Right lung (tissue), 5 donors: ENCODE data around the gene FCSK. TPM values are rescaled to one million over a fixed set of nuclear protein-coding genes. Genes with fewer than 3 reads are reported as not detected.
A peak's percentile ranks its signal among the peaks of the same experiment; 100 is the strongest.
"Not testable (repeated sequence)": the region's sequence is repeated elsewhere in the genome, so short reads cannot be mapped to it uniquely, and the experiment has no call there.

Experiments used
- DNase-seq, 2 donors: peaks; one replicate each; pipeline ENCODE4 v3.0.0-alpha.2; 2013
- polyA plus RNA-seq, 5 donors: library from polyadenylated mRNA; unstranded; fragments of 120-200 nt; gene quantifications; one replicate each; pipeline versions ENCODE4 v1.2.1 to v1.2.3, GENCODE V29; 2013; ENCODE audit warnings: inconsistent platforms in 1 of 5, low replicate concordance in 1 of 5; ENCODE audit not compliant: insufficient read length in 5 of 5, insufficient read depth in 1 of 5

FCSK gene
- polyA plus RNA-seq, 5 donors: 9.4 to 14.4 (median 13.4) TPM

DNA sequence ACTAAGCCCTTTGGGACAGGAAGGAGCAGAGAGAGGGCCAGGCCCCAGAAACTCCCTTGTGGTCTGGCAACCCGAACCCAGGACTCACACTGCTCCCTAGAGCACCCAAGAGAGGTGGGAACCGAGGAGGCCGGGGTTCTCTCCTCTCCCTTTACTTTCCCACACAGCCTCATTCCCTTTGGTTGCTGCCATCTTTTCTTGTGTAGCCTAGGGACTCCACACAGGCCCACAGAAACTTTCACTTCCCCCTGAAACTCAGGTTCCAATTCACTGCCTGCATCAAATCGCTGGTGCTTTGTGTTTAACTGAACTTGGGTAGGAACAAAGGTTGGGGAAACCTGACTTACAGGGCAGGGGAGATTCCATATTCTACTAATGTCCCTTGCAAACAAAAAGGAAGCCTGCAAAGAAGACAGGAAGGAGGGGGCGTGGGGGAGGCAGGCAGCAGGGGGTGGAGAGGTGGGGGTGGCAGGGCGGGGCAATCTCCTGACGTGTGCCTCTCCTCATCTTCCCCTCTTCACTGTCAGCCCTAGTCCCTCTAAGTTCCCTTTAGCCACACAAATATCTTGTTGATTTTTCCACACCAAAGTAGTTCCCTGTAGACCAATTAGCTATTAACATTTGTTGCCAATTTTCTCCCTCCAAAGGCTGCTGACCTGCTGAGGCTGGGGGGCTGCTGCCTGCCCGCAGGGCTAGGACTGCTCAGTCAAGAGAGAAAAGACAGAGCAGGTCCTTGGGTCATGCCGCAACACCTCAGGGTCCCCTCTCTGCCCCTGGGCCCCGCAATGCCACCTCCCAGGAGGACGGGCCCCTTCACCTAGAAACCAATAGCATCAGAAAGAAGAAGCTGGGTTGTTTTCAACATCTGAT lies 23.5 kb upstream of the FCSK start:
- DNase-seq: peak in 1 of 2 donors; percentile 21

DNA sequence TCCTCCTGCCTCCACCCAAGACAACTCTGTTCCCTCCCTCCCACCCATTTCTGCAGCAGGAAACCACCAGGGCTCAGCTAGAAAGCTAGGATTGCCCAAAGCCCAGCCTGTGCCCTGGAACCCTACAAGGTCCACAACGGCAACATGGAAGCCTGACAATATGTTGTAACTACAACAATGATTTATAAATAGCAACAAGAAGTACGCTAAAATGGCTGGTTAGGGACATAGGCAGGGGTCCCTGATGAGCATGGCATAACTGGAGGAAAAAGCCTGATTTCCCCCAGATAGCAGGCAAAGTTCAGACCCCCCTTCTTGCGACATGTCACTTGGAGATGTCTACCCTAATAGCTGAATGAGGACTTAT lies 22.1 kb upstream of the FCSK start:
- no peak for DNase-seq

DNA sequence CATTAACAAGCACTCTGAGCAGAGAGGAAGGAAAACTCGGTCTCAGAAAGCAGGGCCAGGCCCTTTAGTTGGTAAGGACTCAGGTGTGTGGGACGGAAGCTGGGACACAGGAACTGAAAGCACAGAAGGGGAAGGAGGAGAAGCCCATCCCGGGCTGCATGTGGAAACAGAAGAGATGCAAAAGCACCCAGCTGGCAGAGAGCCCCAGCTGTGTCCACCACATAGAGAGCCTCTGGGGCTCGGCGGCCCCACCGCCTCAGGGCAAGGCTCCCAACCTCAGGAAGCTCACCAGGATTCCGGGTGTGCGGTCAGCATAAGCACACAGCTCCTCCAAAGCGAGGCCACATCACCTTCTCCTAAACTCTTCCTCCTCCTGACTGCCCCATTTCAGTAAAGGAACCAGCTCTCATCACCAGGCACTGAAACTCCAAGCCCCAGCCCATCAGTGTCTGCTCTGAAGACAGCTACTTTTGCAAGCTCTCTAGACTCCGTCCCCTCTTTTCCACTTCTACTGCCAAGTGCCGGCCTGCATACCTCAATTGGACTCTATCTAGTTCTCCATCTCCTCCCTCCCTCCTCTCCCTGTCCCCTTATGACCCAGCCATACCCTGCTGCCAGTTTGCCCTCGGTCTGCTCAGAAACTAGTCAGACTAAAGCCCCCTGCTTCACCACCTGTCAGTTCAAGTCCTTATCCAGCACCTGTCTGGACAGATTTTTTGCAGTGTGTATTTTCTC lies 21.5 kb upstream of the FCSK start:
- DNase-seq: no peak

DNA sequence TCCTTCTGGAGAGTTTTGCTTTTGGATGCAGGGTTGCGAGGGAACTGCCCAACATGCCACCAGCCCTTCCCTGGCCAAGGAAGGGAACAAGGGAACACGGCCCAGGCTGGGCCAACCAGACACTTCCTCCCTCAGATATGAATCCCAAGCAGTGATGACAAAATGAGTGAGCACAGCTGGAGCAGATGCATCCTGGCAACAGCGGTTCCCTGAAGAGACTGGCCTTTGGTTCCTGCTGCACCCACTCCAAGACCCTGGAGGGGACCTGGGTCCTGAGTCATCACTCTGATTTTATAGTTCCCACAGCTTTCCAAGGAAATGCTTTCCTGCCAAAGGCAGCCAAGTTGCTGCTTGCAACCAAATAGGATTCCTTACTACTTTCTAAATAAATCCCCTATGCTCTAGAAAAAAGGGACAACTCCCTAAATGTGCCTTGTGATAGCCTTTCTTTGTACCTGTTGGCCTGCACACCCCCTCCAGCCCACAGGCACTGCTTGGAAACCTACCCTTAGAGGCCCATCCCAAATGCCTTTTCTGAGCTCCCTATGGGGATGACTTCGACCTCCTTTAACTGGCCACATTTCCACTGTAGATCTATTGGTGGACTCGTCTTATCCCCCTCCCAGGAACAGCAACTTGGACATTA lies 20.8 kb upstream of the FCSK start:
- peak in 1 of 2 donors; percentile 41 for DNase-seq

DNA sequence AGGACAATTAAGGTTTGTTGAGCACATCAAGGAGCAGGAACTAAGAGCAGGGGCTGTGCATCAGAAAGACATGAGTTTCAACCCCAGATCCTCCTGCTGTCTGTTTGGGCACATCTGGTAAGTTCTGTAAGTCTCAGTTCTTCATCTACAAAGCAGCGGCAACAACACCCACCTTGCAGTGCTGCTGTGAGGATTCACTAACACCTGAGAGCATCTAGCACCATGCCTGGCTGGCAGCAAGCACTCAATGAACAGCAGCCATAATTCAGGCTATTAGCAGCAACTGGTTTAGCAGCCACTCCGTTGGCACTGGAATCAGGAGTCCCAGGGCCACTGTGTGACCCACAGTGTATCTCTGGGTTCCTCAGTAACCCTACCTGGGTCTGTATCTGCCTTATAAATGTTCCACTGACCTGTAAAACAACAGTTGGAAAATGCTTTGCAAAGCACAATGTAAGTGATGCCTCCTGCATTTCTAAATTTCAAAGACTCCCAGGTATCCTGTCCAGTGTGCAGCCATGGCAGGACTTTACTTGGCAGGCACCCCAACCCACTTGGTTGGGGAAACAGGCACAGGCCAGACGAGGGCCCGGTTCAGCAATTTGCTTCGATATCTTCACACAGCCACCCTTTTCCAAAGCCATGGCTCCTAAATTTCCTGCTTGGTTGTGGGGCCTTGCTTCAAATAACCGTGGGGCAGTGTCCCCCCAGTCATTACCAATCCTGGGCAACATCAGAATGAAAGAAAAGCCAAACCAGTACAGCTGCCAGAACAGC lies 19.7 kb upstream of the FCSK start:
- DNase-seq: no peak

DNA sequence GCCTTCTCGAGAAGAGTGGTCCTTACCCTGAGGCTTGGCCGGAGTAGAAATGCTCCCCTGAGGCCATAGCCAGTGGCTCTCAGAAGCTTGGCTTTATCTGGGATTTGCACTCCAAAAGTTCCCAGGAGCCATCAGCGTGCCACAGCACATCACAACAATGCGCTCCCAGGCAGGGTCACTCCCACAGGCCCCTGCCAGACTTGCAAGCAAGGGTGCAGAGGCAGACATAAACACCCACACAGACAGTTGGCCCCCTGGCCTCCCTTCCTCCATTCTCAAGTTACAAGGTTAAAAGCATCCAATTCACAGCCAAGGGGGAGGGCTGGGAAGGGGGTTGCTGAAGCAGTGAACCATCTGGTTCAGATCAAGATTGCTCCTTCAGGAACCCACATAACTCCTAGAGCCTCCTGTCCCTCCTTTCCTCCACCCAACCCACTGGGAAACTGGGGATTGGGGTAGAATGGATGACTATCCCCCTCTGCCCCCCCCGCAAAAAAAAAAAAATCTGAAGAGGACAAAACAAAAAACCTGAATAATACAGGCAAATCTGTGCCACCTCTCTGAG lies 17.3 kb upstream of the FCSK start:
- DNase-seq: peak; percentile 64 to 66

DNA sequence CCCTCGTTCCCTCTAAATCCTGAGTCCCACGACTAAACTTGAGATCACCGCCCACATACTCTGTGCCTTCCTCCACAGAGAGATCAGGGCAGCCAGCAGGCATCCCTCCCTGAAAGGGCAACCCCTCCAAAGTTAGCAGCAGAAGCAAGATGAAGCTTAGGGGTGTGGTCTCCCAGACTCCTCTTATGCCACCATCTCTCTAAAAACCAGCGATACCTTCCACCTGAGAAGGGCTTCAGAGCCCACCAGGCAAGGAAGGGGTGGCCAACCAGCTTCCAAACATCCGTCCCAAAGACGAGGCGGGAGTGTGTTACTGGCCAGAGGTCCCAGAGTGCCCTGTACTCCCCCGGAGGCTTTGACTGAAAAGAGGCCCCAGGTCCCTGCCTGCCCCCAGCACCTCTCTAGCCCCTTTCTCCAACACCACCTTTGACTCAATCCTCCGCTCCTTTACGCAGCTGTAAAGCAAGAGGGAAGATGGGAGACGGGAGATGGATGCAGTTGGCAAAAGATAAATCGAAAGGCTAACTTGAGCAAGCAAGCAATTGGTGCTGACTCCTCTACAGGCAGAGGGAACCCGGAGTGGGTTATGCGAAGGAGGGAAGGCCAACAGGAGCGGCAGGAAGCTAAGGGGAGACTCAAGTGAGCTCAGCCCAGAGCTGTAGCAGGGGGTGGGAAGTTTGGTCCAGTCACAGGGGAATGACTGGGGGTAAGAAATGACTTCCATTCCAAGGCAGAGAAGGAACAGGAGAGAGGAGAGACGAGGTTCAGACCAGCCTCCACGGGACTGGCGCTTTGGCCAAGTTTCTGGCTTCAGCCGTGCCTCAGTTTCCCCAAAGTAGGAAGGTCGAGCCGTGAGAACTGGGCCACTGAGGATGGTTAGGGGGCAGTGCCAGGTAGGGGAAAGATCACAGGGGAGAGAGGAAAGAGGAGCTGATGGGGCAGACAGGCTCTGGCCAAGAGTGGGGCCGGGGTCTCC lies 16.5 kb upstream of the FCSK start:
- DNase-seq: peak in 1 of 2 donors; percentile 18

DNA sequence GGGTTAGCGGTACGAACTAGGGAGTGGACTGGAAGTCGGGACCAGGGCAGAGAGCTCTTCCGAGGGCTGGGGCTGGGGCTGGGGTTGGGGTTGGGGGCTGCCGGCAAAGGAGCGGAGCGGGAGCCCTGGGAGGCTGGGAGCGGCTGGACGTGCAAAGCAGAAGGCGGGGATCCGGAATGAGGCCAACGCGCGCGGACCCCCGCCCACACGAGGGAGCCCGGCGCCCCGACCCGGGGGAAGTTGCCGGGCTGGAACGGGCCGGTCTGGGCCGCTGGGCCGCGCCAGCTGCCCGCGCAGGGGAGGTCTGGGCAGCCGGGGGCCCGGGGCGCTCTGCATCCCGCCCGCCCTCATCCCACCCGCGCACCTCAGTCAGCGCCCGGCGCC lies 15.8 kb upstream of the FCSK start:
- DNase-seq: peak in 1 of 2 donors; percentile 32

DNA sequence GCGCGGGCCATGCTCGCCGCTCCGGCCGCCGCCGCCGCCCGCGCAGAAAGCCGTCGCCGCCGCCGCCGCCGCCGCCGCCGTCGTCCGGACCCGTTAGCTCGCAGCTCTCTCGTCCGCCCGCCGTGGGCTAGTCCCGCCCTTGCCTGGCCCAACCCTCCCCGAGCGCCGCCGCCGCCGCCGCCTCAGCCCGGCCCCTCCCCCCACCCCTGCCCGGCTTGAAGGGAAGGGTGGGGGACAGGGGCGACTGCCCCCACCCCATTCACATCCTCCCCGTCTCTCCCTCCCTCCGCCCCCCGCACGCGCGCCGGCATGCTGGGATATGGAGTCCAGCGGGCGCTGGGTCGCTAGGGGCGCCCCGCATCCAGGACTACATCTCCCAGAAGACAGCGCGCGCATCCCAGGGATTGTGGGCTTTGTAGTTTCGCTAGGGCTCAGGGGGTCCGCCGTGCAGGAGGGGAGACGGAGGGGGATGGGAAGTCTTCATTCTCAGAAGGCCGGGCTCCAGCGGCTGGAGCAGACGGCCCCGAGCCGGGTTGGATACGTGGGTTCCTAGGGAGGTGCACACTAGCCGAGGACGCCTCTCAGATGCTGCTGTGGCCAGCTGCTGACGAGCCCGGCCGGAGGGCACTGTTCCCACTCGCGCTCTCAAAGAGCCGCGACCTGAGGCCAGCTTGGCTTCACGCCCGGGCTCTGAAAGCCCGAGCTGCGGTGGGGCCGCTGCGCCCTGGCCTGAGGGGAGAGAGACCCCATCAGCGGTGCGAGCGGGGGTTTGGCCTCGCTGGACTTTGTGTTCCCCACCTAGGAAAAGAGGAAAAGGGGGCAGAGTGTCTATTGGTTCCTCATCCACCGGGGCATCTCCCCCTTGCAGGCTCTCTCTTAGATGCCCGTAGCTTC lies 15.2 kb upstream of the FCSK start, which contains the start of gene ST3GAL2:
ST3GAL2 (minus strand) TSS at position 132 of the 894 bp plus-strand sequence. CDS start 40,570 bp downstream, outside the sequence.
- peak; percentile 95 for DNase-seq

DNA sequence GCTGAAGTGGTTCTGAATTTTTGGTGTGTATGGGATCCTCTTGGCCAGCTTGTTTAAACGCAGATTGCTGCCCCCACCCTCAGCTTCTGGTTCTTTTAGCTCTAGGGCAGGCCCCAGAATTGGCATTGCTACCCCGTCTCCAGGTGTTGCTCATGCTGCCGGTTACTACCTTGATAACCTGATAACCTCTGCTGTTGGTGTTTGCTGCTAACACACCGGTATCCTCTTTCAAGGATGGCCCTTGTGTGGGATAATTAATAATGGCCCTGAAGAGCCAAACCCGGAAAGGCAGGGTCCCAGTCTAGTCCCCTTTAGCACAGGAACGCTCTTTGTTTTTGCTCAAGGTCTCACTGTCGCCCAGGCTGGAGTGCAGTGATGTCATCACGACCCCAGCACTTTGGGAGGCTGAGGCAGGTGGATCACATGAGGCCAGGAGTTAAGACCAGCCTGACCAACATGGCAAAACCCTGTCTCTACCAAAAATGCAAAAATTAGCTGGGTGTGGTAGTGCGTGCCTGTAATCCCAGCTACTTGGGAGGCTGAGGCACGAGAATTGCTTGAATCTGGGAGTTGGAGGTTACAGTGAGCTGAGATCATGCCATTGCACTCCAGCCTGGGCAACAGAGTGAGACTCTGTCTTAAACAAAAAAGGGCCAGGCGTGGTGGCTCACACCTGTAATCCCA lies 14.2 kb upstream of the FCSK start:
- DNase-seq: no peak

DNA sequence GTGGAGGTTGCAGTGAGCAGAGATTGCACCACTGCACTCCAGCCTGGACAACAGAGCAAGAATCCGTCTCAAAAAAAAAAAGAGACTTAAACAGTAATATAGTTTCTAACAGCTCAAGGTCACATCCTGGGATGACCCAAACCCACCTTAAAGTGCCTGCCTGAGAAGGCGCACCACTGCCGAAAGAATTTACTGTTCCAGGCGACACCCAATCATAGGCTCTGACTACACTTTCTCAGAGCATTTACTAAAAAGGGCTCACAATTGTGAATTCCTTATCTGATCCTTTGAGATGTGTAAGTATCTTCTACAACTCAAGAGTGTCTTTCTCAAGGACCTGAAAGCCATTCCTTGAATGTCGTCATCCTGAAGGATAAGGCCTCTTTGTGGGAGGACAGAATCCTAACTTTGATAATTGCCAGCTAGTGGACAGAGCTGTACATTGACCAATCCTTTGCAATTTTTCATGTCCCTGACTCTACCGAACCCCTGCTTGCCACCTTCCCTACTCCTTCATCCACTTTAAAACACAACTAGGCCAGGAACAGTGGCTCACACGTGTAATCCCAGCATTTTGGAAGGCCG lies 12.9 kb upstream of the FCSK start:
- no peak for DNase-seq

DNA sequence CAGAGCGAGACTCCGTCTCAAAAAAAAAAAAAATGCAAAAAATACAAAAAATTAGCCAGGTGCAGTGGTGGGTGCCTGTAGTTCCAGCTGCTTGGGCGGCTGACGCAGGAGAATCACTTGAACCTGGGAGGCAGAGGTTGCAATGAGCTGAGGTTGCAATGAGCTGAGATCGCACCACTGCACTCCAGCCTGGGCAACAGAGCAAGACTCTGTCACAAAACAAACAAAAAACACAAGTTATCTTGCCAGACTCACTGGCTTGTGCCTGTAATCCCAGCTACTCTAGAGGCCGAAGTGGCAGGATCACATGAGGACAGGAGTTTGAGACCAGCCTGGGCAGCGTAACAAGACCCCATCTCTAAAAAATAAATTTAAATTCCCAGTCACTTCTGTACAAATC lies 12.1 kb upstream of the FCSK start:
- no peak for DNase-seq

DNA sequence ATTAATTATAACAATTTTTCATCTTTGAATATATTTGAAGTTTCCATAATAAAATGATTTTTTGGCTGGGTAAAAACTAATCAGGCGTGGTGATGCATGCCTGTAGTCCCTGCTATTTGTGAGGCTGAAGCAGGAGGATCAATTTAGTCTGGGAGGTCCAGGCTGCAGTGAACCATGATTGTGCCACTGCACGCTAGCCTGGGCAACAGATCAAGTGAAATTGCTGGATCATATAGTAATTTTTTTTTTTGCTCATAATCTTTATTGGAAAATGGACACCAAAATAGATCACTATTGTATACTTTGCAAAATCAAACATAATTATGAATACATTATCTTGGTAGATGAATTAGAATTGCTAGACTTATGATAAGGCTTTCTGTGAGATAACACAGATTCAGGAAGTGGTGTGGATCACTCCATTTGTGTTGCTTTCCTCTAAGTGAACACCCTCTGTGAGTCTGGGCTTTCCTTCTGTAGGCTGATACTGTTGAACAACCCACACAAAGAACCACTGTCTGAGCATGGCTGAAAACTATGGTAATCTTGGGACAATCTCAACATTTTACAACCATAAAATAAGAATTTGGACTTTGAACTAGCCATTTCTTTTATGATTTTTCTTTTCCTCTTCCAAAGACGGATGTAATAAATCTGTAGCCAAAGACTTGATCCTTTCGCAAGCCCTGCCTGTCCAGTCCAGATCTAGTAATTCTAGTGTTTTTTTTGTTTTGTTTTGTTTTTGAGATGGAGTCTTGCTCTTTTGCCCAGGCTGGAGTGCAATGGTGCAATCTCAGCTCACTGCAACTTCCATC lies 9.9 kb upstream of the FCSK start:
- DNase-seq: no peak

DNA sequence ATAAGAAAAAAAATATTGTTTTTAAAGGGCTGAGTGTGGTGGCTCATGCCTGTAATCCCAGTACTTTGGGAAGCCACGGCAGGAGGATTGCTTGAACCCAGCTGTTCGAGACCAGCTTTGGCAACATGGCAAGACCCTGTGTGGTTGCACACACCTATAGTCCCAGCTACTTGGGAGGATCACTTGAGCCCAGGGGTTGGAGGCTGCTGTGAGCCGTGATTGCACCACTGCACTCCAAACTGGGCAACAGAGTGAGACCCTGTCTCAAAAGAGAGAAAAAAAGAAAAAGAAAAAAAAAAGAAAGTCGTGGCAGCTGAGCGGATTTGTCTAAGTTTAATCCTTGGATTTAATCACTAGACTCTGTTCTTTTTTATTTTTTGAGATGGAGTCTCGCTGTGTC lies 6.3 kb upstream of the FCSK start:
- DNase-seq: no peak

DNA sequence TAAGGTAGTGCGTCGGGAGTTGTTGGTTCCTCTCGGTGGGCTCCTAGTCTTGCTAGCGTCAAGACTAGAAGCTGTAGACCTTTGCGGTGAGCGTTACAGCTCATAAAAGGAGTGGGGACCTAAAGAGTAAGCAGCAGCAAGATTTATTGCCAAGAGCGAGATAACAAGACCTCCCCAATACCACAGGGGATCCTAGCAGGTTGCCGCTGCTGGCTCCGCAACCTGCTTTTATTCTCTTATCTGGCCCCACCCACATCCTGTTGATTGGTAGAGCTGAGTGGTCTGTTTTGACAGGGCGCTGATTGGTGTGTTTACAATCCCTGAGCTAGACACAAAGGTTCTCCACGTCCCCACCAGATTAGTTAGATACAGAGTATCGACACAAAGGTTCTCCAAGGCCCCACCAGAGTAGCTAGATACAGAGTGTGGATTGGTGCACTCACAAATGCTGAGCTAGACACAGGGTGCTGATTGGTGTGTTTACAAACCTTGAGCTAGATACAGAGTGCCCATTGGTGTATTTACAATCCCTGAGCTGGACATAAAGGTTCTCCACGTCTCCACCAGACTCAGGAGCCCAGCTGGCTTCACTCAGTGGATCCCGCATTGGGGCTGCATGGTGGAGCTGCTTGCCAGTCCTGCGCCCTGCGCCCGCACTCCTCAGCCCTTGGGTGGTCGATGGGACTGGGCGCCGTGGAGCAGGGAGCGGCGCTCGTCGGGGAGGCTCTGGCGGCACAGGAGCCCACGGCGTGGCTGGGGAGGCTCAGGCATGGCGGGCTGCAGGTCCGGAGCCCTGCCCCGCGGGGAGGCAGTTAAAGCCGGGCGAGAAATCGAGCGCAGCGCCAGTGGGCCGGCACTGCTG lies 4.0 kb upstream of the FCSK start:
- DNase-seq: not testable (repeated sequence)

DNA sequence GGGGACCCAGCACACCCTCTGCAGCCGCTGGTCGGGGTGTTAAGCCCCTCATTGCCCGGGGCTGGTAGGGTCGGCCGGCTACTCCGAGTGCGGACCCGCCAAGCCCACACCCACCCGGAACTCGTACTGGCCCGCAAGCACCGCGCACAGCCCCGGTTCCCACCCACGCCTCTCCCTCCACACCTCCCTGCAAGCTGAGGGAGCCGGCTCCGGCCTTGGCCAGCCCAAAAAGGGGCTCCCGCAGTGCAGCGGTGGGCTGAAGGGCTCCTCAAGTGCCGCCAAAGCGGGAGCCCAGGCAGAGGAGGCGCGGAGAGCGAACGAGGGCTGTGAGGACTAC lies 3.4 kb upstream of the FCSK start:
- not testable (repeated sequence) for DNase-seq
